Activated naive CD4-positive, alpha-beta T cell treated with Interleukin-2 at 50 U/mL for 16 hours (primary cell): ENCODE results near the gene CDK14.

ENCODE experiments used
- DNase-seq: peaks from one replicate; pipeline ENCODE4 v3.0.0-alpha.2; 2020

CDK14 gene

DNA sequence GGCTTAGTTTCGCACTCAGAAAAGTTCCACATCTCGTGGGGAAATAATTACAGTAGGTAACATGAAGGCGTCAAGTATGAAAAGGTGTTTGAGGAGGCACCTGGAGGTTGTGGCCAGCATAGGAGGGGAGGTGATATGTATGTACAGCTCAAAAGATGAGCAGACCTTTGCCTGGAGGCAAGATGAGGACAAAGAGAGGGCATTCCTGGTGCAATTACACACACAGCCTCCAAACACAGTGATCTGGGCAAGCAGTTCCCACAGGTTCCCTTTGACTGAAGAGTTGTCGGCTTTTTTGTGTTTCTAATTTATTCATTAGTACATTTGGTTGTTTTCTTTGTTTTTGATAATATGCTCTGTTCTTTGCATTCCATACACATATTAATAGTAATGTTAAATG is 46.9 kb downstream of the CDK14 start:
- no peak for DNase-seq

DNA sequence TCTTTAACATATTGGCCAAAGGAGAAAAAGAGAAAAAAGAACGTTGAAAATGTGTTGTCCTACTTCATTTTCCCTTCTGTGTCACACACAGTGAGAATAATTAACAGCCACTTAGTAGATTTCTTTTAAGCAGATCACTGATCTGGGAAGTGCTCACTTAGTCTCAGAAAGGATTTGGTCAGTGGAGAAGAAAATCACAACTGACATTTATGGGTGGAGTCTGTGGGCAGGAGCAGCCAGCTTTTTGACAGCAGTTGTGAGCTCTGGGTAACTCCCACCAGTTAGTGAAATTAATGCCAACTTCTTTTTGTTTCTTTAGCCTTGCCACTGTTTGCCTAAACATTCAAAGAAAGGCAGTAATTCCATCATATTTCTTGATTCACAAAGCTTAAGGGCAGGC is 49.7 kb downstream of the CDK14 start:
- no peak for DNase-seq

DNA sequence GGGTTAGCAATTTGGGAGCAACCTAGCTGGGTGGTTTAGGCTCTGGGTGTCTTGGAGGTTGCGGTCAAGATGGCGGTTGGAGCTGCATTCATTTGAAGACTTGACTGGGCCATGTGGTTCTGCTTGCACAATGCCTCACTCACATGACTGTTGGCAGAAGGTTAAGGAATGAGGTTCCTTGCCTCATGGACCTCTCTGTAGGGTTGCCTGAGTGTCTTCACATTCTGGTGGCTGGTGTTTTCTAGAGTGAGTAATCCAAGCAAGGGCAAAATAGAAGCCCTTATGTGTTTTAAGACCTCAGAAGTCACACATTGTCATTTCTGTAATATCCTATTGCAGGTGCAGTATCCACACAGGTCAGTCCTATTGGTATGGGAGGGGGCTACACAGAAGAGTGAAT is 52.0 kb downstream of the CDK14 start:
- no peak for DNase-seq

DNA sequence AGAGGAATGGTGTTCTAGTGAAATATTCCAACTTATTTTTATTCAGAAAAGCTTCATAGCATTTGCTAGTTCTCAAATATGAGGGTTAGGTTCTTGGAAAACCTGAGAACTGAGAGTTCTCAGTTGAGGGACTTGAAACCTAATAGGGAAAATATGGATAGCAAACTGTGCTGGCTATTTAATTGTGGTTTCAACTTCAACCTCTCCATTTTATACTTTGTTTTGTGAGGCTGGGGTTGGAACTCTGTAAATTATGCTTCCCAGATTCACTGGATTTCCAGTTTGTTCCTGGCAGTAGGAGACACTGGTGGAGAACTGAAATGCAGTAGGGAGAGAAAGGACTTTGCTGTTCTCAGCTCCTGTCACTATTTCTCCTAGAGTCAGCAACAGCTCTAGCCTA is 52.7 kb downstream of the CDK14 start:
- DNase-seq, result no peak

DNA sequence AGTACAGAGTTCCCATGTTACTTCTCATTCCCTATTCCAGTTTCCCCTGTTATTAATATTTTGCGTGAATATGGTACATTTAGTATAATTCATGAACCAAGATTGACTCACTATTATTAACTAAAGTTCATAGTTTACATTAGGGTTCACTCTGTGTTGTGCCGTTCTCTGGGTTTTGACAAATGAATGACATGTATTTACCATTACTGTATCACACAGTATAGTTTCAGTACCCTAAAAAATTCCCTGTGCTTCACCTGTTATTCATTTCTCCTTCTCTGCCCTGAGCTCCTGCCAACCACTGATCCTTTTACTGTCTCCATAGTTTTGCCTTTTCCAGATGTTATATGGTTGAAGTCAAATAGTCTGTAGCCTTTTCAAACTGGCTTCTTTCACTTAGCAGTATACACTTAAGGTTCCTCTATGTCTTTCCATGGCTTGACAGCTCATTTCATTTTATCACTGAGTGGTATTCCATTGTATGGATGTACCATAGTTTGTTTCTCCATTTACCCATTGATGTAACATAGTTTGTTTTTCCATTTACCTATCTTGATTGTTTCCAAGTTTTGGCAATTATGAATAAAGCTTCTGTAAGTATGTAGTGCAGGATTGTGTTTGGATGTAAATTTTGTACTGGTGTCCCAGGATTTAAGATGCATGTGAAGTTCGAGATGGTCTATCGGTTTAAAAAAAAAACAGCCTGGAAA is 58.8 kb downstream of the CDK14 start:
- DNase-seq, result no peak

DNA sequence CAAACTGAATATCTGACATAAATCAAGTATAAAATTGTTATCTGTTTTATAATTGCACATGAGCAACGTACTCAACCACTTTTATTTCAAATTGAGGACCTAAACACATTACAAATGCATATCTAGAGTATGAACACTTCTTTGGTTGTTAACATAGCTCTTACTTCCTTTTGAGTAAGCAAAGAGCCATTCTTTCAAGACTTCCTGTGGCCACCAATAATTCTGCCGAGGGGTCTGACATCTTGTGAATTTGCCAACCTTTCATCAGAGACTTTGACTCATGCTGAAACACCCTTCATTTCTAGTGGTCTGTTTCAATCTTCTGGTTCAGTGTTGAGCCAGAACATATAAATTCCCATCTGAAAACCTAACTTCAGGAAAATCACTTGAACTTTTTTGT is 59.4 kb downstream of the CDK14 start:
- no peak for DNase-seq

DNA sequence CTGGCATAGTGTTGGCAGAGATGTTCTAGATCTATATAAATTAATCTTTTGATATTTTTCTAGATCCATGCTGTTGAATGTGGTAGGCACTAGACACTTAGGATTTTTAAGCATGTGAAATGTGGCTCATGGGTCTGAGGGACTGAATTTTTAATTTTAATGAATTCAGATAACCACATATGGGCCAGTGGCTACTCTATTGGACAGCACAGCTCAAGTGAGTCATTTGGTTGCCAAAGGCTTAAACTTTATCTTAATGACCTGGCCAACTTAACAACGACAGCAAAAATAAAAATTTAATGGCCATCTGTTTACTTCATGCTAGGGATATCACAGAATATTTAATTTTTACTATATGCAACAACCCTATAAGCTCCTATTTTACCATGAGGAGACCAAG is 61.4 kb downstream of the CDK14 start:
- no peak for DNase-seq

DNA sequence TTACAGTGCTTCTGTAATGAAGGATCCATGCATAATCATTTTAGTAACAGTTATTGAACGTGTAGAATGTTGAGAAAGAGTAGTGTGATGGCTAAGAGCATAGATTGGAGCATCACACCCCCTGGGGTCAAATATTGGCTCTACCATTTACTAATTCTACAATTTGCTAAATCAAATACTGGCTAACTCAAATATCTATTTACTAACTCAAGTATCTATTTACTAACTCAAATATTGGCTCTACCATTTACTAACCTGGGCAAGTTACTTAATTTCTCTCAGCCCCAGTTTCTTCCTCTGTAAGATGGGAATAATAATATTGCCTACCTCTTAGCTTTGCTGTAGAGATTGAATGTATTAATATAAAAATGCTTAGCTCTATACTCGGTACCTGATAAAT is 64.0 kb downstream of the CDK14 start:
- DNase-seq, result no peak

DNA sequence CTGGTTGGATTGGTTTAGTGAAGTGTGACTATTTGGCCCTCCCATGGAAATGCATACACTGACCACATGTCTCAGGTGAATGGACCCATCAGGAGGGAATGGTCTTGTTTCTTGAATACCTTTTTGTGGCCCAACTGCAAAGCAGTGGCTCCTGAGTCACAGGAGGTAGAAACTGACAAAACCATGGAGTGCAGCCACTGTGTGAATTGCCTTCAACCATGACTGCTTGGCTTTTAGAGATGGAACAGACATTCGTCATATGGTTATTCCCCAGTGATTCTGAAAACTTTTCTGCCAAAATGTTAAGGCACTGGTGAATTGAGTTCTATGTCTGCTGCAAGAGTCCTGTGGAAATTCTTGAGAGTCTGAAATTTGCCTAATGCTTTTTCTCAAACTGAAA is 64.7 kb downstream of the CDK14 start:
- no peak for DNase-seq

DNA sequence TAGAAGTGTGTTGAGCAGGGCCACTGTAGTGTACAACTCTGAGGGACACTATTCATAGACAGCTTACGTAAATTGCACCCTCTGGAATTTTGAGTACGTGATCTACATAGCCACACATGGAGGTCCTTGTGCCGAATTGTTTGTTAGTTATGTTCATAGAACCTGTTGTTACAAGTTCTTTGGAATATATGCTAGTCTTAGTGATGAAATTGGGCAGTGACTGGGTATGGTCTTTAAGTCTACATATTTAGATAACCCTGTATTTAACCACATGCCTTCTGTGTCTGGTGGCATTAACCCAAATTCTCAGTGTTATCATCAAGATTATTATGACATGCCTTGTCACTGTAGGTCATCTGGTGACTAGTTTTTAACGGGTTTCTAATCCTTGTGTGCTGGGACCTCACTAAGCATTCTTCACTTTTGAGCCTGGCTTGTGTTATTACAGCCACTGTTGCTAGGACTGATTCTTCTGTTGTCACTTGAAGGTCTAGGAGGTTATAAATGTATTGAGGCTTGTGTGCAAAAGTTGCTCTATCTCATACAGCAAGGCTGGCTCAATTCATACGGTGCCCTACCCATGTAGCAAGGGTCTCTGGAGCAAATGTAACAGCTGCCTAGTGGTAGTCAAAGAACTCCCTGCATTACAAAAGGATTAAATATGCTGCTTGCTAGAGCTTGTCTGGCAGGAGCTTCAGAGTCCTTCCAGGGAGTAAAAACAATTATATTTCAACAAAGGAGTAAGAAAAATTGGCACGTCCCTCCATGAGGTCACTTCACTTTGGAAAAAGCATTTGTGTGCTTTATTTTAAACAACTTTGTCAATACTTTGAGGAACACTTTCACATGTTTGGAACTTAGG is 65.4 kb downstream of the CDK14 start:
- DNase-seq, result no peak

DNA sequence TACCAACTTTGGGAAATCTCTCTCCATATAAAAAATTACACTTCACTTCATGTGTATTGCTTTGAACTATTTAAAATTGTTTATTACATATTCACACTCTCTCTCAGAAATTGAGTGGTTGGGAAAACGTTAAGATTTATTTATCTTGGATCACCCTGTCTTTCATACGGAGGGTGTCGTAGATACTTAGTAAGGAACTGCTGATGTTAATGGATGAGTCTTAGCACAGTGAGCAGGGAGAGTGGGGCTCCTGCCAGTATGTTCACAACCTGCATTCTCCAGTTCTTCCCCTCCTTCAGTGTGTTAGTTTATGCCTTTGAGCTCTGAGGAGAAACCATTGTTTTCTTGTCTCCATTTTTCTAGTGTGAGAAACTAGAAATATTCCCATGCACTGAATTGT is 67.1 kb downstream of the CDK14 start:
- DNase-seq, result no peak

DNA sequence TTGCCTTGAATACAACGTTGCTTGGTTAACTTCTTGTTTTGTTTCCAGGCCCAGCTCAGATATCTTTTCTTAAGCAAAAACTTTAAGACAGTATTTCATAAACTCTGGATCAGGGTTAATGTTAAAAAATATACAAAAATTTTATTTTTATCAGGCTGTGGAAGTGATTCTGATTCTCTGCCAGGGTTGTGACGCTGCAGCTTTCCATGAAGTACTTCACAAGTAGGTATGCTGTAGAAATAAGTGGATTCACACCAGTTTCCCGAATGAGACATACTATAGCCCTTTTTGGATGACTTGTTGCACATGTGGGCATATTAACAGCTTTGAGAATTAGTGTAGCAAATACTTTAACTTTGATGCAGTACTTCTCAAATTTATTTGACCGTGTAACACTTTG is 70.1 kb downstream of the CDK14 start:
- no peak for DNase-seq

DNA sequence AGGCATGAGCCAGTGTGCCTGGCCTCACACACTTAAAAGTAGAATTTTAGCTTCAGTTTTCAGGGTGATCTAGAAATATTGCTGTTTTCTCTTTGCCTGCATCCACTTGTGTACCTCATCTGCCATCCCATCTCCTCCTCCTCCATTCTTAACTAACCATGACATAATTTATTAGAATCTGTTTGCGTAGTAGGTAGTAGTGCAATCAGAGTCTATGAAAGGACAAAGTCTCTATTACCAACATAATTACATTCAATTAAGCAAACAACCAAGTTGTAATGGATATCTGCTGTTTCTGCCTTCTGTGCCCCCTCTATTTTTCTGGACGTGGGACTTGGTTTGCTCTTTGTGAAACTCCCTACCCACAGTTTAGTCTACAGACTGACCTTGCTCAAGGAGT is 72.9 kb downstream of the CDK14 start:
- DNase-seq, result no peak

DNA sequence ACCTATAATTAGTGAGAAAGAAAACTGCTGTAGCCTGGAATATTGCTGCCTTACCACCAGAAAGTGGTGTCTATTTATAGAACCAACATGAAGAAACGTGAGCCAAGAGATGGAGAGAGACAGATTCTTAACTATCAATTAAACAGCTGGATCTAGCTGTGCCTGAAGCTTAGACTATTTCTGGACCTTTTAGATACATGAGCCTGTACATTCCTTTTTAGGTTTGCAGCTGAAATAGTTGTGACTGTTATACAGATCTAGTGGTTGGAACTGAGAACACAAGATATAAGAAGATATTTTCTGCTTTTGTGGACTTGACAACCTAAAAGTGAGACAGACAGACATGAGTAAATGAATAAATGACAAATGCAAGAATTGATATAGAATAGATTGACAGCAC is 73.4 kb downstream of the CDK14 start:
- DNase-seq, result no peak

DNA sequence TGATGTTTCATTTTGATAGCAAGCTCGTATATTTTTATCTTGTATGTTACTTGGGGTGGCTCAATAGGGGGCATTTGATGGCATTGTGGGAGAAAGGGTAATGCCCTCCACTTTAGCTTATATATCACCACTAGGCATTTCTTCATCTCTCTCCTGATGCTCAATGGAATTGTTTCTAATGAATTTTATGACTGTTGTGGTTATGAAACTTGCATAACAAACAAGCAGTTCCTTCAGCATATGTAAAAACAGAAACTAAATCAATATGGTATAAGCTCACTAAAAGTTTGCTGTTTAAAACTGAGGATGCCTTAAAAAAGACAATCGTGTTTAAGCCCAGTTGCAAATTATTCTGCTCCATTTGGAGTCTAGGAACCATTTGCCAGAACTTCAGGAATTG is 75.5 kb downstream of the CDK14 start:
- no peak for DNase-seq

DNA sequence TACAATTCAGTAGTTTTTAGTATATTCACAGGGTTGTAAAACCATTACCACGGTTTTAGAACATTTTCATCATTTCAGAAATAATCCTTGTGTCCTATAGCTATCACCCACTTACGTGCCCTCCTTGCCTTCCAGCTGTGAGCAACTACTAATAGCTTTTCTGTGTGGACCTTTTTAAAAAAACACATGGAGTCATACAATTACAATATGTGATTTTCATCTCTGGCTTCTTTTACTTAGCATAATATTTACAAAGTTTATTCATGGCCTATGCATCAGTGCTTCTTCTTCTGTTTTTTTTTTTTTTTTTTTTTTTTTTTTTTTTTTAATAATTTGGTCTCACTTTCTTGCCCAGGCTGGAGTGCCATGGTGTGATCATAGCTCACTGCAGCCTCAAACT is 76.1 kb downstream of the CDK14 start:
- no peak for DNase-seq

DNA sequence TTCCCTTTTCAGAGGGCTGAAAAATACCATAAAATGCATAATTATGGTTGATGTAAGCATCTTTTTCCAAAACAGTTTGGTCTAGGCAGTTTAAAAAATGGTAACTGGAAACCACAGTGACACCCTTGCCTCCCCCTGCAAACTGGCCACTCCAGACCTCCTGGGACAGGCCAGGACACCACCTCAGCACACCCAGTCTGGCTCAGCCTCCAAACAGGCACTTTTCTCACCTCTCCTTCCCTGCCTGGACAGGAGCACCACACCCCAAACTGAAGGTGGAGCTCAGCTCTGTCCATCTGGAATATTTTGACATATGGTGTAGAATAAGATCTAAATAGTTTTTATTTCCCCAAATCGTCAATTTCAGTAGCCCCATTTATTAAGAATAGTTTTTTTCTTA is 78.5 kb downstream of the CDK14 start:
- no peak for DNase-seq

DNA sequence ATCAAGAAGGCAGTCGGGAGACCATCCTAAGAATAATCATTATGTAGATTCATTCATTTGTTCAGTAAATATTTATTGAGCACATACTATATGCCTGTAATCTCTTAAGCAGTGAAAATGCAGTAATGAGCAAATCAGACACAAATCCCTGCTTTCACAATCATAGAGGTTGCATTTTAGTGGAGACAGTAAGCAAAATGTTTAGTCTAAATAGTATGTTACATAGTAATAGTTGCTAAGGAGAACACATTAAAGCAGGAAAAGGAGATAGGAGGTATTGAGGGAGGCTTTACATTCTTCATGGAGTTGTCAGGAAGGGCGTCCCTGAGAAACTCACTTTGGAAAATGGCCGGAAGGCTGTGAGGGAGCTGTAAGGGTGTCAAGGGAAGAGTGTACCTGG is 79.9 kb downstream of the CDK14 start:
- no peak for DNase-seq

DNA sequence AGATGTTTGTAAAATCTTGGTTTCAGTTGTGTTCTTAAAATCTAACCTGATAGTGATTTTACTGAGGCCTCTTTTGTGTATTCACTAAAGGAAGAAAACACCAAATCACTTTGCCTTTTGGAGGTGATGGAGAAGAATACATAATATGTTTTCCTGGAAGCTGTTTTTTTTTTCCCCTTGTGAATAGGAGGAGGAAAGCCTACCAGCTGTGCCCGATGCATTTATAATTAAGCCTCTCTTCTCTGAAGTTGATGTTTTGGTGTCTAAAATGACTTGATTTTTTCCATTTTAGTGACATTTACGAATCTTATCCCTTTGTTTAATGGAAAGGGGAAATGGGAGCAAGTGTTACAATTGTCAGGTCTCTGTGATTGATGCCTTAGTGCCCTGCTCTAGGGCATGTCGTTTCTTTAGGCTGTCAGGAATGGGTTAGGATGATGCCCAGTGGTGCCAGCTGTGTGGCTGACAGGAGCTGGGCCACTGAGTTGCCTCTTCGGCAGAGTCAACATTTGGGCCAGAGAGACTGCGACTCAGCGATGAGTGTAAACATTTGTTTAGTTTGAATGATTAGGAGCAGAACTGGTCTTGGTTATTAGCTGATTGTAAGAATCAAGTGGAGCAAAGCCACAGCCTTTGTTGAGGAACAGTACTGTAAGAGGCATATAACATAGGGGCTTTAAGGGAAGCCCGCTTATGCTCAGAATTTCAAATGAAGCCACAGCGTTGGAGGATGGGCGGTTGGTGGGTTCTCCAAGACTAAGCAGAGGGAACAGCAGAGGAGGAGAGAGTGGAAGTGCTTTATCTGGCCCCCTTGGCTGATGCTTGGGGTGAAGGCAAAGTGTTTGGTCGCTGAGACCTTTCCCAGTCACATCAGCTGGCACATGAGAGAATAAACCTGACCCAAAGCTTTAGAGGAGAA is 81.6 kb downstream of the CDK14 start:
- DNase-seq, result no peak

DNA sequence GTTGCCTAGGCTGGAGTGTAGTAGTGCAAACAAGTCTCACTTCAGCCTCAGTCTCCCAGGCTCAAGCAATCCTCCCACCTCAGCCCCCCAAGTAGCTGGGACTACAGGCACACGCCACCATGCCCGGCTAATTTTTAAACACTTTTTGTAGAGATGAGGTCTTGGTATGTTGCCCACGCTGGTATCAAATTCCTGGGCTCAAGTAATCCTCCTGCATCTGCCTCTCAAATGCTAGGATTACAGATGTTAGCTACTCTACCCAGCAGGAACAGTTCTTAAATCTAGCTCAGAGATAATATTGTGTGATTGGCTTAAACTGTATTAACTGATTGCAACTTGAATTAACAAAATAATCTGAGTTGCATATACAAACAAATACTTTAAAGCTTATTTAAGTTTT is 82.9 kb downstream of the CDK14 start:
- no peak for DNase-seq

DNA sequence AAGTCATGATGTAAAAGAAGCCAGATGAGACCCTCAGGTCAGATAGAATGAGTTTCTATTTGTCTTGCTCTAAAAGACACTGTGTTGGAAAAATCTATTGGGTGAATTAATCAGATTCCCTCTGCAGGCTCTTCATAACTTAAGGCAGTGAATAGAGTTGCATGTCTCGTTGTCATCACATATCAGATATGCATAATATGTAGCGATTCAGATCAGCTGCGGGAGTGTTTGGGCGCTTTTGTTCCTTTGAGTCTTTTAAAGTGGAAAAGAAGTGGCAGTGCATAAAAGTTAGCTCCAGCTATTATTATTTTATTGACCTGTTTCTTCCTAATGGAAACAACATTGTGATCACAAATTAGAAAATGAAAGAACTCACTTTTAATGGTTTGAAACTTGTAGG is 84.4 kb downstream of the CDK14 start:
- DNase-seq, result no peak

DNA sequence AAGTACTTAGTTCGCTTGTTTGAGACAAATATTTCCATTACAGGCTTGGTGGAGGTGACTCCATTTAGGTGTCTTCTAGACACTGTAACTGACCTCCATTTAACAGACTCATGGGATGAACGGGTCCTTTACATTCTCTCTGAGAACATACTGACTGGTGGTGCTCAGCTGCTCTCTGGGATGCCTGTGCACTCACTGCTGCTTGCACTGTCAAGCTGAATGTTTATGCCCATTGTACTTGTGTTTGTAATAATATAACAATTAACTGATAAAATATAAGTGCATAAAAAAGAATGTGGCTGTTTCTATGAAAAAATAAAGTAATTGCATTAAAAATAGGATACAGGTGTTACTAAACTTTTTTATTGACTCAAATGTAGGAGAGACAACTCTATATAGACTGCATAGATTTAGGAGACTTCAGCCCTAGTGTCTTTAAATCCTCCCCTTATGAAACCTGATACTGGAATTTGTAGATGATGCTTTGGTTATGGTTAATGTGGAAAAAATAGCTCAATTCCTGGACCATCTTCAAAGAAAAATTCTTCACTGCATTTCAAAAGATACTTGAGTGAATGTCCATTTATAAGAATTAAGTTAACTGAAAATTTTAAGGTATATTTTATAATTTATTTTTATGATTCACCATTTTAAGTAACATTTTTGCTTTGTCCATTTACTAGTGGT is 85.4 kb downstream of the CDK14 start:
- DNase-seq, result no peak

DNA sequence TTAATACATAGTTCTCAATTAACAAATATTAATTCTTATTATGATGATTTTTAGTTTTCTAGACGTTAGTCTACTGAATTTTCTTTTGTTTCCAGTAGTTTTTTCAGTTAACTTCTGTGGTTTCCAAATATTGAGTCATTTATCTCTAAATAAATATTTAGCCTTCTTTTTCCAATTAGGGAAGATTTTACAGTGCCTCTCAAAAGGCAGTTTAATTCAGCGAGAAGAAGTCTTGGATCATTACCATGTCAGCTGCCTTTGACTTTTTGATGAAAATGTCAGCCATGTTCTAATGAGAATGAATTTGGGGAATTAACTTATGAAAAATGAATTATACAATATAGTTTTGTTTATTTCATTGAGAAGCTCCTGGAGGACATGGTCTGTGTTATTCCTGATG is 90.0 kb downstream of the CDK14 start:
- no peak for DNase-seq
